Heart left ventricle (tissue), 16 donors: ENCODE measurements around the gene CSTPP1. TPM values are rescaled to one million over a fixed set of nuclear protein-coding genes. Genes with fewer than 3 reads are reported as not detected.

Experiments used
- ATAC-seq, 4 donors: fragments of 200-7000 bp; cut with Tn5 transposase; one replicate each; pipeline ENCODE4 v1.9.1; 2020 to 2022; ENCODE audit warnings: moderate library complexity in 4 of 4, mild to moderate bottlenecking in 3 of 4, moderate number of reproducible peaks in 1 of 4
- DNase-seq, 5 donors: peaks; one replicate each; pipeline ENCODE4 v3.0.0-alpha.2; 2020
- H3K27ac ChIP-seq, 12 donors: fragments of 200-600 bp; sonication (generic) in 4 of 12; one replicate each; pipeline versions ENCODE4 v1.5.0 to v1.8.0; 2016 to 2022; ENCODE audit warnings: mild to moderate bottlenecking in 2 of 12
- H3K27me3 ChIP-seq, 9 donors: fragments of 200-600 bp; sonication (generic) in 2 of 9; one replicate each; pipeline versions ENCODE4 v1.5.1 to v1.8.0; 2016 to 2022; ENCODE audit warnings: mild to moderate bottlenecking in 3 of 9
- H3K36me3 ChIP-seq, 9 donors: fragments of 200-600 bp; sonication (generic) in 2 of 9; one replicate each; pipeline versions ENCODE4 v1.5.0 to v1.8.0; 2018 to 2022; ENCODE audit warnings: mild to moderate bottlenecking in 2 of 9
- H3K4me1 ChIP-seq, 12 donors: fragments of 200-600 bp; sonication (generic) in 4 of 12; one replicate each; pipeline versions ENCODE4 v1.5.0 to v1.8.0; 2016 to 2022; ENCODE audit warnings: mild to moderate bottlenecking in 3 of 12
- H3K4me3 ChIP-seq, 12 donors: fragments of 200-600 bp; sonication (generic) in 4 of 12; one replicate each; pipeline versions ENCODE4 v1.5.0 to v1.8.0; 2017 to 2022; ENCODE audit warnings: mild to moderate bottlenecking in 9 of 12, moderate library complexity in 4 of 12
- H3K9me3 ChIP-seq, 12 donors: fragments of 200-600 bp; sonication (generic) in 4 of 12; one replicate each; pipeline versions ENCODE4 v1.5.0 to v1.8.0; 2016 to 2022; ENCODE audit warnings: mild to moderate bottlenecking in 1 of 12
- POLR2A ChIP-seq, 2 donors: fragments of 450-650 bp; IDR thresholded peaks; one replicate each; pipeline ENCODE4 v1.6.1; 2017; ENCODE audit warnings: antibody characterized with exemption in 2 of 2, mild to moderate bottlenecking in 2 of 2, moderate library complexity in 2 of 2
- WGBS, 4 donors: extraction: QIAGEN DNeasy Blood & Tissue Kit in 2 of 4; methylation state at CpG; one replicate each; pipeline versions ENCODE4 v1.1.5 to v1.1.7; 2013 to 2018; 5-methylcytosine and 5-hydroxymethylcytosine counted together
- intact Hi-C, 10 donors: fragments of 100-400 bp; cut with DNase I; formaldehyde crosslinking; loops; one replicate each; pipeline versions ENCODE4 v1.11.1 to v1.14.2; 2022
- polyA plus RNA-seq, 2 donors: library from polyadenylated mRNA; stranded (reverse); fragments of 200-250 nt; gene quantifications; one replicate each; pipeline ENCODE4 v1.2.3, GENCODE V29; 2013
- total RNA-seq, 9 donors: library from RNA; depleted of rRNA in 2 of 9; stranded (reverse); fragments of >200 nt in 2 of 9; fragmentation: NEBNext Ultra II Directional in 3 of 9; extraction: Animal tissue kit (Norgen Biotek cat#: 25700) in 3 of 9; gene quantifications; one replicate each; pipeline versions ENCODE4 v1.1.0 to v1.2.4, GENCODE V29; 2016 to 2023
- TF ChIP-seq, protein P1 (sequence below), 12 donors: fragments of 200-600 bp; sonication (generic) in 4 of 12; IDR thresholded peaks; one replicate each; pipeline versions ENCODE4 v1.5.0 to v1.8.0; 2018 to 2022; ENCODE audit warnings: antibody characterized with exemption in 12 of 12, mild to moderate bottlenecking in 5 of 12
- donor health status: ischemic (EF 13 %, LVEDD 7.1; RV severe dilation, severe dysfunction).
- donor health status: healthy with polysubstance abuse.
- donor health status: DM: no; HTN: yes; CAD: no.
- donor health status: DM: no; HTN: no; CAD: no.
- donor health status: ischemic (EF 25% LVEDD 6.9; RV normal size, moderate dysfunction).
- donor health status: ischemic (EF 25% LVEDD 5.7; RV mildly dilated, moderate dysfunction).
- donor health status: healthy.
- donor health status: DM: yes; HTN: yes; CAD: no.
- donor health status: ischemic (EF 35%, LVEDD 5.7; RV mildly dilated, moderate dysfunction).
- donor health status: nonischemic (EF 11% LVEDD 7.7; RV severe dilation, severe dysfunction).
- donor health status: DM: yes; HTN: yes; CAD: no.
- donor health status: PGD.
- donor health status: ischemic (EF 29% LVEDD 5.4; RV normal size, mild dysfunction).
- donor health status: nonischemic (EF 23%, LVEDD 6.1; RV moderate dilation, normal function).

Gene CSTPP1
- total and polyA plus RNA-seq, 11 donors = 9.9 to 33.4 (median 14.7) TPM

DNA sequence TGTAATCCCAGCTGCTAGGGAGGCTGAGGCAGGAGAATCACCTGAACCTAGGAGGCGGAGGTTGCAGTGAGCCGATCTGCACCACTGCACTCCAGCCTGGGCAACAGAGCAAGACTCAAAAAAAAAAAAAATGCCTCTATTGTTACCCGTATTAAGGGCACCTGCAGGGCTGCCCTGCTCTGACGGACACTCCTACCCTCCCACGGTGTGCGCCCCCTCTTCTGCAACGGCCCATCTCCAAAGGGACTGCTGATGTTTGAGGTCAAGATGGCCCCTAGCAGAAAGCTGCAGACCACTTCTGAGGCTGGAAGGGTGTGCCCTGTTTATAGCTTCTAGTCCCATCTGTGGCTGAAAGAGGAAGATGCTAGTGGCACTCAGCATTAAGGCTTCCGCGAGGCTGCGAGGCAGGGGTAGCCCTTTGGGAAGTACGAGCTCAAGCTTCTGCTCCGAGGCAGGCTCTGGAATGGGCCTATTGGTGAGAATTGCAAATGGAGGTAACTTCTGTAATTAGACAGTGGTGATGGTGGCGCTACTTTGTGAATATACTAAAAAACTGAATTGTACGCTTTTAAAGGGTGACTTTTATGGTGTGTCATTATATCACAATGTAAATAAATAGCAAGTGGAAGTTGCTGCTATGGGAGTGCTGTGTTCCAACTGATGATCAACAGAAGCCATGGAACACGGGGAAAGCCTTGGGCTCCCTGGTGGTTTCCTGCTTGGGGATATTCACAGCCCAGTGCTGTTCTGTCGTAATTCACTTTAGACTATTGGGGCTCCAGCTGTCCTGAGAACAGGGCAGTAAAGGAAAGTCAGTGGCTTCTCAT, 215.8 kb downstream of the CSTPP1 start:
- intact Hi-C loops = loop anchor here in 7 of 10 donors (2.0 to 5.0 kb wide), 2 partner anchors 150 to 264 kb away; no protein-coding TSS in a partner anchor
- H3K9me3 ChIP-seq = no peaks in the 10 kb centered on the region
- H3K4me3 ChIP-seq = no peak overlapping the region
- H3K27ac ChIP-seq = peak overlapping the region in 1 of 12 donors; percentile 32
- TF ChIP-seq POLR2A (IDR thresholded peaks at IDR 0.05) = no peak
- TF ChIP-seq, protein P1, sequence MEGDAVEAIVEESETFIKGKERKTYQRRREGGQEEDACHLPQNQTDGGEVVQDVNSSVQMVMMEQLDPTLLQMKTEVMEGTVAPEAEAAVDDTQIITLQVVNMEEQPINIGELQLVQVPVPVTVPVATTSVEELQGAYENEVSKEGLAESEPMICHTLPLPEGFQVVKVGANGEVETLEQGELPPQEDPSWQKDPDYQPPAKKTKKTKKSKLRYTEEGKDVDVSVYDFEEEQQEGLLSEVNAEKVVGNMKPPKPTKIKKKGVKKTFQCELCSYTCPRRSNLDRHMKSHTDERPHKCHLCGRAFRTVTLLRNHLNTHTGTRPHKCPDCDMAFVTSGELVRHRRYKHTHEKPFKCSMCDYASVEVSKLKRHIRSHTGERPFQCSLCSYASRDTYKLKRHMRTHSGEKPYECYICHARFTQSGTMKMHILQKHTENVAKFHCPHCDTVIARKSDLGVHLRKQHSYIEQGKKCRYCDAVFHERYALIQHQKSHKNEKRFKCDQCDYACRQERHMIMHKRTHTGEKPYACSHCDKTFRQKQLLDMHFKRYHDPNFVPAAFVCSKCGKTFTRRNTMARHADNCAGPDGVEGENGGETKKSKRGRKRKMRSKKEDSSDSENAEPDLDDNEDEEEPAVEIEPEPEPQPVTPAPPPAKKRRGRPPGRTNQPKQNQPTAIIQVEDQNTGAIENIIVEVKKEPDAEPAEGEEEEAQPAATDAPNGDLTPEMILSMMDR (IDR thresholded peaks at IDR 0.05) = no peak
- H3K36me3 ChIP-seq = peaks cover 0 to 14% (median 0%) of the 10 kb centered on the region in 9 donors
- no peaks in the 10 kb centered on the region for H3K27me3 ChIP-seq
- WGBS, 4 donors = 88 to 89% (median 88%) methylated on average over 15 to 16 of the region's 16 CpGs
- DNase-seq = no peak
- ATAC-seq = peak in 1 of 4 donors; percentile 4
- peaks cover 0 to 30% (median 22%) of the 10 kb centered on the region in 12 donors for H3K4me1 ChIP-seq

DNA sequence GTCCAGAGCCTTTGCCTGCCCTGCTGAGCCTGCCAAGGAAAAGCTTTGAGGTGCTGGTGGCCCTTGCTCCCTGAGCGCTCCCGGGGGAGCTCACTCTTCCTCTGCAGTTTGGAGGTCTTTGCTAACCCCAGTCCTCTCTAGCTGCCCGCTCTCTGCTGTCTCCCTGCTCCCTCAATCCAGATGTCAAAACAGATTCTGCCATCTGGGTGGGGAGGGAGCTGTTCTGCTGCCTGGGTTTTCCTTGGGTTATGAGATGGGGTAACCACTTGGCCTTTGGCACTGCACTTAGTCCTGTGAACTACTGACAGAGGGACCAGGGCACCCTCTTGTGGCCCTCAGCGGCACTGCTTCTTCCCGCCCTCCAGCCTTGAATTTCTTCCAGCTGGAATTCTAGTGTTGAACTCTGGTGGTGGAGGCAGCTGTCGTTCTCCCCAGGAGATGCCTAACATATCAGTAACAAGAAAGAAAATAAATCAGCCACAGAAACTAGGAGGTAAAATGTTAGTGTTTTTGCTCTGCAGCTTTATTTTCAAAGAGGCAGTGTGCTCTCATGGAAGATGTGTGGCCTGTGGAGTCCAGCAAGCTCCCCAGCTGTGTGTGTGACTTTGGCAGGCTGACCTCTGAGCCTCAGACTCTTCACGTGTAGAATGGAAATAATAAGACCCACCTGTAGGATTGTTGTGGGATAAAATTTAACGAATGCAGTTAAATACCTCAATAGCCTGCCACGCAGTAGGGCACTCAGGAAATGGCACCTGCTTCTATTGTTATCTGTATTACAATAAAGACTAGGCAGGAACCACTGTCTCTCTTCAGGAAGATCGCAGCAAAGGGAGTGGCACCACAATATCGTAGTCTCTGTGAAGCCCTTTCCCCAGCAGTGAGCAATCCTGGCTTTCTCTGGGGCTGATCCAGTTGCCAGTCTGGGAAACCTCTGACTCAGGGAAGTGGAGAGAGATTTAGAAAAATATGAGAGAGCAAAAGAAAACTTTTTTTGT, 216.7 kb downstream of the CSTPP1 start:
- 38 to 45% (median 41%) methylated on average over 11 of the region's 11 CpGs for WGBS, 4 donors
- peak overlapping the region in 1 of 12 donors; percentile 32 for H3K27ac ChIP-seq
- no peak for TF ChIP-seq POLR2A (IDR thresholded peaks at IDR 0.05)
- TF ChIP-seq, protein P1 (IDR thresholded peaks at IDR 0.05) = peak; percentile 84 to 98 (median 94)
- H3K4me3 ChIP-seq = no peak overlapping the region
- peaks cover 0 to 30% (median 22%) of the 10 kb centered on the region in 12 donors for H3K4me1 ChIP-seq
- no peaks in the 10 kb centered on the region for H3K27me3 ChIP-seq
- DNase-seq (peak; percentile 74 to 81 (median 78)), ATAC-seq (peak; percentile 62 to 79 (median 76))
- H3K36me3 ChIP-seq = peaks cover 0 to 21% (median 0%) of the 10 kb centered on the region in 9 donors
- H3K9me3 ChIP-seq = no peaks in the 10 kb centered on the region
- intact Hi-C loops = loop anchor here in 9 of 10 donors (1.0 to 5.0 kb wide), 3 partner anchors 151 to 264 kb away; no protein-coding TSS in a partner anchor

DNA sequence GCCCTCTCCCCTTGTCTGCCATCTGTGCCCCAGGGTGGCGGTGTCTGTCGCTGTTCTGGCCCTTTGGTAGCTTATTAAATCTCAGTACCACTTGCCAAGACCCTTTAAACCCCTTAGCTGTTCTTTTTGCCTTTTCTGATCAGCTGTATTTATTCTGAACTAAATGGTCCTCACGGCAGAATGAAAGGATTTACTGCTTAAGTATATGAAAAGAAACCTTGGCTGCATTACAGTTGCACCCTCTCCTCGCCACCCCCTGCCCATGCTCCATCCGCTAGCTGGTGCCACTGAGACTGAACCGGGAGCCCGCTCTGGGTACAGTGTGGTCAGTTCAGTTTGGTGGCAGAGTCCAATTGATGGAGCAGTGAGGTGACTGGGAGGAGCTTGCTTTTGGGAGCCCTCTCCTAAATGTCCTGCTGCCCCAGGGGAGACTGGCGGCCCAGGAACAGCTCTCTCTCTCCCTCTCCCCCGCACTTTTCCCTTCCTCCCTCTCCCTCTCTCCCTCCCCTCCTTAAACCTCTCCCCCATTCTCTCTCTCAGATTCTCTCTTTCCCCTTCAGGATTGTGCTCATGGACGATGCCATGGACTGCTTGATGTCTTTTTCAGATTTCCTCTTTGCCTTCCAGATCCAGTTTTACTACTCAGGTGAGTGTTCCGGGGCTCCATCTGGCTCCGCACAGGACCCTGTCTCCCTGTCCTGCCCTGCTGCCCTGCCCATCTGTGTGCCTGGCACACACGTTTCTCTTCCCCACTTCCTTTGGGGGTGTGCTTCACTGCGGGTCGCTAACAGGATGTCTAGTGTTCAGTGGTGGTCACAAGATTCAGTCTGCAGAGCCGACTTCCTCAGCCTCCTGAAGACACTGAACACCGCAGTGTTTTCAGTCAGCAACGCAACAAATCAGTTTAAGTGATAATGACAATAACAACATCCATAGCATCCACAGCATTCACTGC, 218.3 kb downstream of the CSTPP1 start:
- Histone ChIP-seq H3K4me1 (peaks cover 0 to 15% (median 8%) of the 10 kb centered on the region in 12 donors), H3K27ac (no peak overlapping the region), H3K9me3 (no peaks in the 10 kb centered on the region), H3K4me3 (no peak overlapping the region), H3K27me3 (no peaks in the 10 kb centered on the region), H3K36me3 (peaks cover 0 to 33% (median 0%) of the 10 kb centered on the region in 9 donors)
- DNase-seq (peak in 1 of 5 donors; percentile 8), ATAC-seq (no peak)
- WGBS, 4 donors = 71 to 77% (median 74%) methylated on average over 18 of the region's 18 CpGs
- intact Hi-C loops = loop anchor here in 2 of 10 donors (2.0 to 5.0 kb wide), 2 partner anchors 153 to 266 kb away; no protein-coding TSS in a partner anchor
- TF ChIP-seq POLR2A (IDR thresholded peaks at IDR 0.05) = no peak
- TF ChIP-seq, protein P1 (IDR thresholded peaks at IDR 0.05) = no peak
